Activated T-helper 1 cell treated with anti-CD3 and anti-CD28 coated beads, Interleukin-12 subunit alpha, Interleukin-12 subunit beta, Interleukin-2, Interleukin-4 antibody, amounts not matched to agents 30 ng/mL and 10 ng/mL and 1 ng/mL, durations not matched to agents 14 hours and 24 hours and 36 hours (primary cell): ENCODE data around the gene ABCA8. TPM values are rescaled to one million over a fixed set of nuclear protein-coding genes. Genes with fewer than 3 reads are reported as not detected.
"Not testable (repeated sequence)": the region's sequence is repeated elsewhere in the genome, so short reads cannot be mapped to it uniquely, and the experiment has no call there.

Experiments
- DNase-seq: peaks from one replicate; pipeline ENCODE4 v3.0.0; 2021; ENCODE audit warnings: low spot score
- H3K27ac Mint-ChIP-seq: one replicate; pipeline ENCODE4 v1.8.0; 2021; ENCODE audit warnings: mild to moderate bottlenecking, mixed read lengths
- H3K27me3 Mint-ChIP-seq: one replicate; pipeline ENCODE4 v1.8.0; 2022; ENCODE audit warnings: mild to moderate bottlenecking, moderate library complexity, mixed read lengths; ENCODE audit not compliant: insufficient read depth
- H3K36me3 Mint-ChIP-seq: one replicate; pipeline ENCODE4 v1.8.0; 2021; ENCODE audit warnings: low read depth, mixed read lengths
- H3K4me1 Mint-ChIP-seq: one replicate; pipeline ENCODE4 v1.8.0; 2021; ENCODE audit warnings: low read depth, mixed read lengths
- H3K4me3 Mint-ChIP-seq: one replicate; pipeline ENCODE4 v1.8.0; 2021; ENCODE audit warnings: mild to moderate bottlenecking, moderate library complexity, mixed read lengths
- H3K9me3 Mint-ChIP-seq: one replicate; pipeline ENCODE4 v1.8.0; 2021; ENCODE audit warnings: mixed read lengths
- intact Hi-C: fragments of 100-400 bp; cut with micrococcal nuclease; formaldehyde crosslinking; loops from one replicate; pipeline ENCODE4 v1.15.1; 2024
- total RNA-seq: library from RNA; stranded (reverse); gene quantifications from 2 replicates; pipeline ENCODE4 v1.2.3, GENCODE V29; 2022

ABCA8 gene, protein sequence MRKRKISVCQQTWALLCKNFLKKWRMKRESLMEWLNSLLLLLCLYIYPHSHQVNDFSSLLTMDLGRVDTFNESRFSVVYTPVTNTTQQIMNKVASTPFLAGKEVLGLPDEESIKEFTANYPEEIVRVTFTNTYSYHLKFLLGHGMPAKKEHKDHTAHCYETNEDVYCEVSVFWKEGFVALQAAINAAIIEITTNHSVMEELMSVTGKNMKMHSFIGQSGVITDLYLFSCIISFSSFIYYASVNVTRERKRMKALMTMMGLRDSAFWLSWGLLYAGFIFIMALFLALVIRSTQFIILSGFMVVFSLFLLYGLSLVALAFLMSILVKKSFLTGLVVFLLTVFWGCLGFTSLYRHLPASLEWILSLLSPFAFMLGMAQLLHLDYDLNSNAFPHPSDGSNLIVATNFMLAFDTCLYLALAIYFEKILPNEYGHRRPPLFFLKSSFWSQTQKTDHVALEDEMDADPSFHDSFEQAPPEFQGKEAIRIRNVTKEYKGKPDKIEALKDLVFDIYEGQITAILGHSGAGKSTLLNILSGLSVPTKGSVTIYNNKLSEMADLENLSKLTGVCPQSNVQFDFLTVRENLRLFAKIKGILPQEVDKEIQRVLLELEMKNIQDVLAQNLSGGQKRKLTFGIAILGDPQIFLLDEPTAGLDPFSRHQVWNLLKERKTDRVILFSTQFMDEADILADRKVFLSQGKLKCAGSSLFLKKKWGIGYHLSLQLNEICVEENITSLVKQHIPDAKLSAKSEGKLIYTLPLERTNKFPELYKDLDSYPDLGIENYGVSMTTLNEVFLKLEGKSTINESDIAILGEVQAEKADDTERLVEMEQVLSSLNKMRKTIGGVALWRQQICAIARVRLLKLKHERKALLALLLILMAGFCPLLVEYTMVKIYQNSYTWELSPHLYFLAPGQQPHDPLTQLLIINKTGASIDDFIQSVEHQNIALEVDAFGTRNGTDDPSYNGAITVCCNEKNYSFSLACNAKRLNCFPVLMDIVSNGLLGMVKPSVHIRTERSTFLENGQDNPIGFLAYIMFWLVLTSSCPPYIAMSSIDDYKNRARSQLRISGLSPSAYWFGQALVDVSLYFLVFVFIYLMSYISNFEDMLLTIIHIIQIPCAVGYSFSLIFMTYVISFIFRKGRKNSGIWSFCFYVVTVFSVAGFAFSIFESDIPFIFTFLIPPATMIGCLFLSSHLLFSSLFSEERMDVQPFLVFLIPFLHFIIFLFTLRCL (N-terminal part only)
- not detected in 2 replicates for total RNA-seq

DNA sequence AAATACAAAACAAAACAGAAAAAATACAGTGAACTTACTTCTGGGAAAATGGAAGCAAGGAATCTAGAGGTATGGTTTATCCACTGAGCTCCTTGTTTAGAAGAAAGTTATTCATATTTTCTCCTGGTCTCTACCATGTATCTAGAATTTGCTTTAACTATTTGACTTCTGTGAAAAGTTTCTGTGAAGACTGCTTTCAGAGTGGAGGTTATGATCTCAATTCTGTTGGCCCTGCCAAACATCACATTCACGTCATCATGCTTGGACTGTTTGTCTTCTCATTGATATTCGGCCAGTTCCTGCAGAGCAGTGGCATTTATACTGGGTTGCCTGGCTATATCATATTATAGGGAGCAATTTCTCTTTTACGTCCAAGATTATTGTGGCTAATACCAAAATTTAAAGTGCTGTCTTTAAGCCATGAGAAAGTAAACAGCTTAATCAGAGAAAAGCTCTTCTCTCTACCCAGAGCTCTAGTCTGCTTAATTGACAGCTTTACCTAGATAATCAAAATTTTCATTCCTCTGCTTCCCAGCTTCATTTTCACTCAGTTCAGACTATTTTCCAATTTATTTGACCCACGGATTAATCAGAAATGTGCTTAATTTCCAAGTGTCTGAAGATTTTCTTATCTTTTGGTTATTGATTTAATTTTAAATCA, at the start of gene ABCA8:
Gene ABCA8, minus strand, starts transcription at position 212 of the 661 bp plus-strand sequence. CDS start 13,358 bp downstream, outside the sequence.
- no peak for DNase-seq
- Mint-ChIP-seq H3K27ac (no peak within 1 kb of the TSS), H3K27me3 (no peaks in the 10 kb centered on the region), H3K36me3 (no peaks in the 10 kb centered on the region), H3K4me3 (no peak within 1 kb of the TSS), H3K9me3 (no peaks in the 10 kb centered on the region), H3K4me1 (no peaks in the 10 kb centered on the region)
- intact Hi-C loops: no loop called here

DNA sequence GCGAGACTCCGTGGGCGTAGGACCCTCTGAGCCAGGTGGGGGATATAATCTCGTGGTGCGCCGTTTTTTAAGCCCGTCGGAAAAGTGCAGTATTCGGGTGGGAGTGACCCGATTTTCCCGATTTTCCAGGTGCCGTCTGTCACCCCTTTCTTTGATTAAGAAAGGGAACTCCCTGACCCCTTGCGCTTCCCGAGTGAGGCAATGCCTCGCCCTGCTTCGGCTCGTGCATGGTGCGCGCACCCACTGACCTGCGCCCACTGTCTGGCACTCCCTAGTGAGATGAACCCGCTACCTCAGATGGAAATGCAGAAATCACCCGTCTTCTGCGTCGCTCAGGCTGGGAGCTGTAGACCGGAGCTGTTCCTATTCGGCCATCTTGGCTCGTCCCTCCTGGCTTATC, 49.6 kb upstream of the ABCA8 start:
- H3K4me3 Mint-ChIP-seq, H3K4me1 Mint-ChIP-seq, H3K36me3 Mint-ChIP-seq, H3K9me3 Mint-ChIP-seq, DNase-seq, H3K27me3 Mint-ChIP-seq, H3K27ac Mint-ChIP-seq, intact Hi-C loops: not testable (repeated sequence)

DNA sequence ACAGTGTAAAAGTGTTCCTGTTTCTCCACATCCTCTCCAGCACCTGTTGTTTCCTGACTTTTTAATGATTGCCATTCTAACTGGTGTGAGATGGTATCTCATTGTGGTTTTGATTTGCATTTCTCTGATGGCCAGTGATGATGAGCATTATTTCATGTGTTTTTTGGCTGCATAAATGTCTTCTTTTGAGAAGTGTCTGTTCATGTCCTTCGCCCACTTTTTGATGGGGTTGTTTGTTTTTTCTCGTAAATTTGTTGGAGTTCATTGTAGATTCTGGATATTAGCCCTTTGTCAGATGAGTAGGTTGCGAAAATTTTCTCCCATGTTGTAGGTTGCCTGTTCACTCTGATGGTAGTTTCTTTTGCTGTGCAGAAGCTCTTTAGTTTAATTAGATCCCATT, 44.6 kb upstream of the ABCA8 start:
- DNase-seq, H3K27ac Mint-ChIP-seq, H3K9me3 Mint-ChIP-seq, intact Hi-C loops, H3K27me3 Mint-ChIP-seq, H3K4me1 Mint-ChIP-seq, H3K4me3 Mint-ChIP-seq, H3K36me3 Mint-ChIP-seq: not testable (repeated sequence)

DNA sequence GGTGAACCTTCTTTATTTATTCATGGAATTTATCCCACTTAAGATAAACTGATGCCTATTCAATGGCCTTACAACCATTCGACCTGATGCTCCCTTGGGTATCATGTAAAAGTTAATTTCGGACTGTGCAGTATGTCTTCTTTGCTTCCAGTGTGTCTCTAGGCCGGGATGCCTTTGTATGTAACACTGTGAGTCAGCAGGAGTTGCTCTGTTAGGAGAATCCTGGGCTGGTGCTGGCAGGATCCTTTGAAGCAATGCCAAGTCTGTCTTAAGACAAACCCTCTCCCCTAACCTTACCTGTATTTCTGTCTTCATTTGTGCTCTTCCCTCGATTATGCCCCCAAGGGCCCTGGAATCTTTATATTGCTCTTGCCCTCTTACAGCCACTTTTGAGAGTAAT, 37.9 kb upstream of the ABCA8 start:
- Mint-ChIP-seq H3K4me3 (no peak overlapping the region), H3K27me3 (no peaks in the 10 kb centered on the region), H3K27ac (no peak overlapping the region), H3K36me3 (no peaks in the 10 kb centered on the region), H3K4me1 (no peaks in the 10 kb centered on the region), H3K9me3 (no peaks in the 10 kb centered on the region)
- DNase-seq: no peak
- intact Hi-C loops: no loop called here

DNA sequence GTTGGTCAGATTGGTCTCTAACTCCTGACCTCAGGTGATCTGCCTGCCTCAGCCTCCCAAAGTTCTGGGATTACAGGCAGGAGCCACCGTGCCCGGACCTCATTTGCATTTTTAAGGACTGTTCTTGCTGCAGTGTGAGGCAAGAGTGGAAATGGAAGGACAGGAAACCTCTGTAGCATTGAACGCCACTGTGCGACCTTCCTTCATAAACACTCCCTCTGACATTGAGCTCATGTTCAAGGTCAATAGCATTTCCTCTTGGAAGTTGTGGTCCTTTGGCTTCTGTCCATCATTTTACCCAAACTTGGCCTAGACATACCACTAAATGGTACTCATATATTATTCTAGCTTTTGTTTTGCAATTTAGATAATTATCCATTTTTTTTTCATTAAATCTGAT, 32.8 kb upstream of the ABCA8 start:
- Mint-ChIP-seq H3K27me3 (no peaks in the 10 kb centered on the region), H3K4me1 (no peaks in the 10 kb centered on the region), H3K36me3 (no peaks in the 10 kb centered on the region), H3K27ac (no peak overlapping the region), H3K9me3 (no peaks in the 10 kb centered on the region), H3K4me3 (no peak overlapping the region)
- intact Hi-C loops: no loop called here
- no peak for DNase-seq

DNA sequence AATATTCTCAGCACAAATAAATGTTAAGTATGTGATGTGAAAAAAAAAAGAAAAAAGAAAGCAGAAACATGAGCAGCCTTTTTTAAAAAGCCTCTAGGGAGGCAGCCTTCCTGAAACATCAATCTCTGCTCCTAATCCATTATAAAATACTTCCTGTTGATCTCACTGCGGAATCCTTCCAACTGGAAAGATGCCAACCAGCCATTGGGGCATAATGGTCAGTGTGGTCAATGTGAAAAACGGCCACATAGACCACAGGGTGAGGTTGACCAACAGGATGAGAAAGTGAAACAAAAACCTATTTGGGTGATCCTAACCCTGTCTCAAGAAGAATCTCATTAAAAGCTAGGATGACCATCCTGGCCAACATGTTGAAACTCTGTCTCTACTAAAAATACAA, 26.1 kb upstream of the ABCA8 start:
- H3K36me3 Mint-ChIP-seq: no peaks in the 10 kb centered on the region
- H3K27ac Mint-ChIP-seq: no peak overlapping the region
- intact Hi-C loops: no loop called here
- no peak overlapping the region for H3K4me3 Mint-ChIP-seq
- no peaks in the 10 kb centered on the region for H3K27me3 Mint-ChIP-seq
- H3K4me1 Mint-ChIP-seq: no peaks in the 10 kb centered on the region
- no peaks in the 10 kb centered on the region for H3K9me3 Mint-ChIP-seq
- DNase-seq: no peak

DNA sequence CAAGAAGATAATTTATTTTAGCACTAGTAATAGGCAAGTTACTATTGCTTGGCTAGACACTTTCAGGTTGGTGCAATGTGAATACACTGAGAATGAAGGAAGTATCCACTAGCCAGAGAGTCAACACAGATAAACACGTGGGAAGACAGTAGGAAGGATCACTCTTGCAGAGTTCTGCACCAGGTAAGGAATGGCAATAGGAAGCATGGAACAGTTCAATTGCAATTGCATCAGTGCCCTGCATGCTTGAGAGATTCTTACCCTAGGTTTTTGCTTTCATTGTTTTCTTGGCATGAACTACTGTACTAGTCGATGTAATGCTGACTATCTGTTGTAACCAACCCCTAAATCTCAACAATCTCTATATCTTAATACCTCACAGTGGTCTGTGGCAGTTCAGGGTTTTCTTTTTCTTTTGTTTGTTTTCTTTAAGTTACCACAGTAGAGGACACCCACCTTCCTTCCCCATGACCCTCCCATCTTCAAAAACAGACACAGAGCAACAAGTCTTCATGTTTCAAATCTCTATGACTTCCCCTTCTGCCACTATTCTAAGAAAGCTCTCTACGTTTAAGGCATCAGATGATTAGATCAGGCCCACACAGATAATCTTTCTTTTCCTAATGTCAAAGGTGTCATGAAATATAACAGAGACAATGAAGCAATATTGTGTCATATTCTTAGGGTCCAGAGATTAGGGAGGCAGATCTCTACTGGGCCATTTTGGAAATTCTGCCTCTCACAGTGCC, 18.1 kb upstream of the ABCA8 start:
- DNase-seq: no peak
- H3K27ac Mint-ChIP-seq: no peak overlapping the region
- no peaks in the 10 kb centered on the region for H3K4me1 Mint-ChIP-seq
- no peak overlapping the region for H3K4me3 Mint-ChIP-seq
- H3K36me3 Mint-ChIP-seq: no peaks in the 10 kb centered on the region
- H3K27me3 Mint-ChIP-seq: no peaks in the 10 kb centered on the region
- no peaks in the 10 kb centered on the region for H3K9me3 Mint-ChIP-seq
- intact Hi-C loops: loop anchor here (10.0 kb wide), 1 partner anchor 272 kb away; no protein-coding TSS in a partner anchor

DNA sequence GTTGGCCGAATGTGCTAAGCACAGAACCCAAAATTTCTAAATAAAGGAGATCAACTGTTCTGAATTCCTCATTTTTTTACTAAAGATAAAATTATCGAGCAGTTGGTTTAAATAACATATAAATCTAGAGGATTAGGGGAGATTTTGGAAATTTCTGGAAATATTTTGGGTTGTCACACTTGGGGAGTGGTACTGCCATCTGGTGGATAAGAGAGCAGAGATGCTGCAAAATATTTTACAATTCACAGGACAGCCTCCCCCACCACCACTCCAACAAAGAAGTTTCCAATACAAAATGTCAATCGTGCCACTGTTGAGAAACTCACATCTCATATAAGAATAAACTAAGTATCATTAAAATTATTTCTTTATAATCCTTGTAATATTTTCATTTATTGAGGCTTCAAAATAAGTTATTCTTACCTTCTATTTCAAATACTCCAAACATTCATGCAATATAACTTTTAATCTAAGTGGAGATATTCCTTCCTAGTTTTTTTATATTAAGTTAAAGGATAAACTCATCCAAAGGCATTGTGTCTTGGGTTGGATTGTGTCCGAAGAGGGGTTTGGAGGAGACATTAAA, 17.0 kb upstream of the ABCA8 start:
- intact Hi-C loops: loop anchor here (10.0 kb wide), 1 partner anchor 273 kb away; no protein-coding TSS in a partner anchor
- Mint-ChIP-seq H3K9me3 (no peaks in the 10 kb centered on the region), H3K4me1 (no peaks in the 10 kb centered on the region), H3K27me3 (no peaks in the 10 kb centered on the region), H3K4me3 (no peak overlapping the region), H3K27ac (no peak overlapping the region), H3K36me3 (no peaks in the 10 kb centered on the region)
- no peak for DNase-seq

DNA sequence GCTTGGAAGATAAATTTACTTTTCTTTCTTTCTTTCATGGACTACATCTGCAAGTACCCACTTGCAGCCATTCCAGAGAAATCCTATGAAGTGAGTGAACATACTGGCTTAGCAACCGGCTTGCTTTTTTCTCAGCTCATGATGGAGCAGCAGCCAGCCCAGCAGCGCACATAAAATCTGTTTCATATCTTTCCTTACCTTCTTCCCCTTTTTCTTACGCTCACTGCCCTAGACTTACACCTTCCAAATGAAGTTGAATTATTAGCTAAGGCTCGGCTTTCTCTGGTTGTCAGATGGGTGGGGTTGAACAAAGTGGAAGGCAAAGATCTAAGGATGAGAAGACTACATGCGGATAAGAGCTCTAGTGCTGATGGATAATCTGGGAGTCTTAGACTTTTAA, 13.9 kb upstream of the ABCA8 start:
- no peak for DNase-seq
- no peaks in the 10 kb centered on the region for H3K4me1 Mint-ChIP-seq
- no peaks in the 10 kb centered on the region for H3K27me3 Mint-ChIP-seq
- no peak overlapping the region for H3K4me3 Mint-ChIP-seq
- no peak overlapping the region for H3K27ac Mint-ChIP-seq
- no peaks in the 10 kb centered on the region for H3K36me3 Mint-ChIP-seq
- H3K9me3 Mint-ChIP-seq: no peaks in the 10 kb centered on the region
- intact Hi-C loops: no loop called here

DNA sequence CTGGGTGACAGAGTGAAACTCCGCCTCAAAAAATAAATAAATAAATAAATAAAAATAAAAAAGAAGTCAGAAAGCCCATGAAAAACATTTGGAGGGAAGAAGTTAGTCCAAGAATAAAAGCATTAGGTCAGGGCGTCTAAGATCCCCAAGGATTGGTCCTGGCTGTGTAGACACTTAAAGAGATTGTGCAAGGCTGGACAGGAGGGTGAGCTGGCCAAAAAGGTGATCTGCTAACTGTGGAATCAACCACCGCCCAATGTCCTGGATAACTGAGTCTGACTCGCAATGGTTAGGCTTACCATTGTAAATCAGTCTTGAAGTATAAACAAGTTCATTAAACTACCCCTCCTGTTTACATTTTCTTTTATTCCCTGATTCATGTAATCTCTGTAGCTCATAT, 8.8 kb upstream of the ABCA8 start:
- H3K36me3 Mint-ChIP-seq: no peaks in the 10 kb centered on the region
- H3K27me3 Mint-ChIP-seq: no peaks in the 10 kb centered on the region
- no peaks in the 10 kb centered on the region for H3K4me1 Mint-ChIP-seq
- no peak overlapping the region for H3K27ac Mint-ChIP-seq
- DNase-seq: no peak
- intact Hi-C loops: no loop called here
- H3K9me3 Mint-ChIP-seq: no peaks in the 10 kb centered on the region
- H3K4me3 Mint-ChIP-seq: no peak overlapping the region

DNA sequence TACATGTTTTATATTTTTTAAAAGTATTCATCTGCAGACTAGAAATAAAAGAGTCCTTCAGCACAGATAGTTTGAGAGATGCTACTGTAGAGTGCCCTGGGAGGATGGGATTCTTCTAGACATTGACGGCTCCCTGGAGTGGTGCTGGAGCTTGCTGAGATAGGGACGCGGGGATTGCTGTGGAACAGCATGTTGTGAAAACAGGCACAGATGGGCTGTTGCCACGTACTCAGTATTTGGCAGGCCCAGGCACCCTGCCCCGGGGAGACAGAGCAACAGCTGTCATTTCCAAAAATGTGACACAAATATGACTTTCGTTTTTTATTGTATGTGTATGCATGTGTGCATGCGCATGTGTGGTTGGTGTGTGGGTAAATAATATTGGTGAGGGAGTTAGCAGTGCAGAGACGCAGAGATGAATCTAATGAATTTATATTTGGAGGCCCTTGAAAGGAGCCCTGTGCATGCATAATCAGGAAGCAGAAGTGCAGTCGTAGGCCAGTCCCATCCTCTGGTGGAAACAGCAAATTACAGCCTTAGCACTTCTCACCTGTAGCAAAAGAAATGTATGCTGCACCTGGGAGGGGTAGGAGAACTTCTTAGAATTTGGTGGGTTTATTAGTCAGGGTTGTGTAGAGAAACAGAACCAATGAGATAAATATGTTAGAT, 6.2 kb upstream of the ABCA8 start:
- intact Hi-C loops: no loop called here
- no peaks in the 10 kb centered on the region for H3K36me3 Mint-ChIP-seq
- H3K9me3 Mint-ChIP-seq: no peaks in the 10 kb centered on the region
- no peak overlapping the region for H3K27ac Mint-ChIP-seq
- no peak for DNase-seq
- no peaks in the 10 kb centered on the region for H3K4me1 Mint-ChIP-seq
- no peaks in the 10 kb centered on the region for H3K27me3 Mint-ChIP-seq
- H3K4me3 Mint-ChIP-seq: no peak overlapping the region
